M059J (cell line): ENCODE data around the gene SGSH. TPM values are rescaled to one million over a fixed set of nuclear protein-coding genes. Genes with fewer than 3 reads are reported as not detected.
"Not testable (repeated sequence)": the region's sequence is repeated elsewhere in the genome, so short reads cannot be mapped to it uniquely, and the experiment has no call there.

Source experiments
- DNase-seq: peaks from one replicate; pipeline ENCODE4 v3.0.0-alpha.2; 2012; ENCODE audit warnings: low read depth
- total RNA-seq: library from RNA; depleted of rRNA; stranded (reverse); fragments of >200 nt; shearing (Covaris generic); gene quantifications from 2 replicates; pipeline ENCODE4 v1.2.3, GENCODE V29; 2014

SGSH gene
- total RNA-seq, 1 experiment from 2014 or later: 34.6 TPM

DNA sequence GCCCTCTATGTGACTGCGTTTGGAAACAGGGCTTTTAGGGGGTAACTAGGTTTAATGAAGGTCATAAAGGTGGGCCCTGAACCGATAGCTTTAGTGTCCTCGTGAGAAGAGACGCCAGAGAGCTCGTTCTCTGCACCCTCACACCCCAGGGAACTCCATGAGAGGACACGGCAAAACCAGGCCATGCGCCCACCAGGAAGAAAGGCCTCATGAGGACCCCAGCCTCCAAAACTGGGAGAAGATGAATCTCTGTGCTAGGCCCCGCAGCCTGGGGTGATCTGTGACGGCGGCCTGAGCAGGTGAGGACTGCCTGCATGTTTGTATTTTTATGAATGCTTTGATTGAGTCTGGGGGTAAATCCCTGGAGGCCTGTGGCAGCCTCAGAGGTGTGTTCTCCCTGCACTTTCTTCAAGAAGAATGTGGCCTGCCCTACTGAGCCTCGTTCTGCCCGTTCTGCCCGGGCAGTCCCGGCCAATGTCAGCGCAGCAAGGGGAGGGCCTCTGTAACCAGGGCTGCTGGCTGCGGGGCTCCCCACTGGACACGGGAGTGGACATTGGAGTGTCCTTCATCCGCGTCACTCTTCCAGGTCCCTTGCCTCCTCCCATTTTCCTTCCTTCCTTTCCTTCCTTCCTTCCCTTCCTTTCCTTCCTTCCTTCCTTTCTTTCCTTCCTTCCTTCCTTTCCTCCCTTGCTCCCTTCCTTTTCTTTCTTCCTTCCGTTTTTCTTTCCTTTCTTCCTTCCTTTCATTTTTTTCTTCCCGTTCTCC lies 33.7 kb upstream of the SGSH start:
- DNase-seq: no peak

DNA sequence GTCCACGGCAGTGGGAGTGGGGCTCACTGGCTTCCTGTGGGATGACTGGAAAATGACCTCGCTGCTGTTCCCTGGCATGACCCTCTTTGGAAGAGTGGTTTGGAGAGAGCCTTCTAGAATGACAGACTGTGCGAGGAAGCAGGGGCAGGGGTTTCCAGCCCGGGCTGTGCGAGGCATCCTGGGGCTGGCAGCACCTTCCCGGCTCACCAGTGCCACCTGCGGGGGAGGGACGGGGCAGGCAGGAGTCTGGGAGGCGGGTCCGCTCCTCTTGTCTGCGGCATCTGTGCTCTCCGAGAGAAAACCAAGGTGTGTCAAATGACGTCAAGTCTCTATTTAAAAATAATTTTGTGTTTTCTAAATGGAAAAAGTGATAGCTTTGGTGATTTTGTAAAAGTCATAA lies 32.7 kb upstream of the SGSH start:
- no peak for DNase-seq

DNA sequence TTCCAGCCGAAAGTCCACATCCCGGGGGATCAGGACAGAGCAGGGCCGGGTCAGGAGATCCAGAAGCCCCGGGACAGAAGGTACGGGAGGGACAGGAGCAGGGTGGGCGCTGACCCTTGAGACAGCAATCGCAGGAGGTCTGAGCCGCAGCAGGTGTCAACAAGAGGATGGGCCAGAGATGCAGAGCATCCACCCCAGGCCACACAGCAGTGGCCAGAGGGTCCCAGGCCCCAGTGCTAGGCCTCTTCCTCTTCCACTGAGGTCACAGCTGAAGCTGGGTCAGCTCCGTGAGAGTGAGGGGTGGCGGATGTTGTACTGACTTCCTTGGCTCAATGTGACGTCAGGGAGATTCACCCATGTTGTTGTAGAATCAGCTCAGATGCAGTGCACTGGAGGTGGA lies 31.8 kb upstream of the SGSH start:
- DNase-seq: no peak

DNA sequence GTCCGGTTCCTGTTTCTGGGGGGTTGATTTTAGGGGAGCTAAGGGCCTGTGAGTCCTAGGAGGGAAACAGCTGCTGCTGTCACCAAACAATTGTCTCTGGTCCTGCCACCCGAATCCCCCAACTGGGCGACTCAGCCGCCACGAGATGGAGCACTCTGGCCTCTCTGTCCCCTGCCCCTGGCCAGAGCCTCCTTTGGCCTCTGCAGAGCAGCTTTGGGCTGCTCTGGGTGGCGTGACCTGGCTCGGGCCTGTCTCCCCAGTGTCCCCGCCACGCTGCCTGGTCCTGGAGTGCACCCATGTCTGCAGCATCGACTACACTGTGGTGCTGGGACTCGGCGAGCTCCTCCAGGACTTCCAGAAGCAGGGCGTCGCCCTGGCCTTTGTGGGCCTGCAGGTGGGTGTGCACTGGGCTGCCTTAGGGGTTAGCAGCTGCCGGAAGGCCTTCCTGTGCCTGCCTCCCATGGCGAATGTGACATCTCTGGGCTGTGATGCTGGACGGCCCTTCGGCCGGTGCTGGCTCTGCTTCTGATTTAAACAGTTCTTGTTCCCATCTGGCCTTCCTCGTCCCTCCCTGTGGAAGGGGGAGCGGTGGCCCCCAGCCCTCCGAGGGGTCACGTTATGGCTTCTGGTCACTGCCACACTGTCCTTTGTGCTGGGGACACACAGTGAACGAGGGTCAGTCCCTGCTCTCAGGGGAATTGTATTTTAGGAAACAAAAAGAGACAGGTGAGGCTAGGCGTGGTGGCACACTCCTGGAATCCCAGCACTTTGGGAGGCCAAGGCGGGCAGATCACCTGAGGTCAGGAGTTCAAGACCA lies 29.0 kb upstream of the SGSH start:
- no peak for DNase-seq

DNA sequence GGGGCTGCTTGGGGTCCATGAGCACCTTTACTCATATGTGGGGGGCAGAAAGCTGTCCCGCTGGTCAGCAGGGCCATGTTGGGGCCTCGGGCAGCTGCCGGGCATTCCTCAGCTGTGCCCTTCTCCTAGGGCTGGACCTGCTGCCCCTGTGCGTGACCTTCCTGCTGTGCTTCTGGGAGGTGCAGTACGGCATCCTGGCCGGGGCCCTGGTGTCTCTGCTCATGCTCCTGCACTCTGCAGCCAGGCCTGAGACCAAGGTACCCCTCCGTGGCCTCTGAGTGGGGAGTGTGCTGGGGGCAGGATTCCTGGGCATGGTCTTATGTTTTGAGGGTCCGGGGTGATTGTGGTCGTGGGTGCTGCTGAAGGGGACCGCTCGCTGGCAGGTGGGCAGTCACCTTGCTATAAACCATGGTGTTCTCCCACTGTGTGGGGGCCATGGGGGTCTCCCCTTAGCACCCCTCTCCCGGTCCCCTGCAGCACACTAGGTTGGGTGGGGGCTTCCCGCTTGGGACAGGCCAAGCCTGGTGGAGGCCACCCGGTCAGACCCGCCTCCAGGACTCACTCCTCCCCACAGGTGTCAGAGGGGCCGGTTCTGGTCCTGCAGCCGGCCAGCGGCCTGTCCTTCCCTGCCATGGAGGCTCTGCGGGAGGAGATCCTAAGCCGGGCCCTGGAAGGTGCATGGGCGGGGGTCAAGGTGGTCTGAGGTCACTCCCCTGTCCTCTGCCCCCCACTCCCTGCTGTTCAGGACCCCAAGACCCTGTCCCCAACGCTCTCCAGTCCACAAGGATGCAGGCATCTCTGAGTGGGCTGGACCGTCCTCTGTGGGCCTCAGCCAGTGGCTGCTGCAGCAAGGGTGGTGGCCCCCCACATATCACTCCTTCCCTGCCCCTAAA lies 28.1 kb upstream of the SGSH start:
- DNase-seq: no peak

DNA sequence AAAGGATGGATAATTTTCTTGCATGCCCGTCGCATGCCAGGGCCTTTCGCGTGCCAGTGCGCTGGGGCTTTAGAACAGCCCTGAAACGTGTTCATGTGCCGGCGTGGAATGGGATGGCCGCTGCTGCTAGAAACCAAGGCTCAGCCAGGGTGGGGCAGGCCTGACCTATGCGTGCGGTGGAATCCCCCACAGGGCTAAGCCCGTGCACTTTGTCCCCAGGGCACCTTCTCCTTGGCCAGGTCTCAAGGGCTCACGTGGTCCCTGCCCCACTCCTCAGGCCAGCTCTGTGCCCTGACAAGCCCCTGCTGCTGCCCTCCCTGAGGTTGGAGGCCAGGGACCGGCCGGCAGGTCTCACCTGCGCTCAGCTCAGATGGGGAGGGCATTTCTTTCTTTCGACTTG lies 27.4 kb upstream of the SGSH start:
- no peak for DNase-seq

DNA sequence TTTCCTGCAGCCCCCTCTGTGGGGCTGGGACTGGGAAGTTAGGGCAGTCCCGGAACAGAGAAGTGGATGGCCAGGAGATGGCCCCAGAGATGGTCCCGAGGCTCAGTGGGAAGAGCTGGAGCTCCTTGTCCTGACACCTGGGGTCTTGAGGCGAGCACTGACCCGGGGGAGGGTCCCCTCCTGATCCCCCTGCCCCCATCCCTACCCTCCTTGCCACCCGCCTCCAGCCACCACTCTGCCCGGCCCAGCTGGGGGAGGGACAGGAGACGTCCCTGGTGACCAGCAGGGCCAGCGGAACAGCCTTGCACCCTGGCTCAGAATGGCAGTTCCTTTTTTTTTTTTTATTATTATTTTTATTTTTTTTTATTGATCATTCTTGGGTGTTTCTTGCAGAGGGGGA lies 26.6 kb upstream of the SGSH start:
- no peak for DNase-seq

DNA sequence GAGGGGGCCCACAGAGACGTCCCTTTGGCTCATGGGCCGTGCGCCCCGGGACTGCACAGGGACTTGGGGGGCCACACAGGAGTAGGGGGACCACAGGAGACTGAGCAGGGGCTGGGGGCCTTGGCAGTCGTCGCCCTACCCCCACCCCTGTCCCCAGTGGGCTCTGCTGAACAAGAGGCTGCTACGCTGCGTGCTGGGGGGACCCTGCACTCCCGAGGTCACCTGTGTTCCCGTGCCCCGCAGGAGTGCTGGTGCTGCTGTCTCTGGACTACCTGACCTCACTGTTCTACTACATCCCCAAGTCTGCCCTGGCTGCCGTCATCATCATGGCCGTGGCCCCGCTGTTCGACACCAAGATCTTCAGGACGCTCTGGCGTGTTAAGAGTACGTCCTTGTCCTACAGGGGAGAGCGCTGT lies 26.1 kb upstream of the SGSH start:
- DNase-seq: no peak

DNA sequence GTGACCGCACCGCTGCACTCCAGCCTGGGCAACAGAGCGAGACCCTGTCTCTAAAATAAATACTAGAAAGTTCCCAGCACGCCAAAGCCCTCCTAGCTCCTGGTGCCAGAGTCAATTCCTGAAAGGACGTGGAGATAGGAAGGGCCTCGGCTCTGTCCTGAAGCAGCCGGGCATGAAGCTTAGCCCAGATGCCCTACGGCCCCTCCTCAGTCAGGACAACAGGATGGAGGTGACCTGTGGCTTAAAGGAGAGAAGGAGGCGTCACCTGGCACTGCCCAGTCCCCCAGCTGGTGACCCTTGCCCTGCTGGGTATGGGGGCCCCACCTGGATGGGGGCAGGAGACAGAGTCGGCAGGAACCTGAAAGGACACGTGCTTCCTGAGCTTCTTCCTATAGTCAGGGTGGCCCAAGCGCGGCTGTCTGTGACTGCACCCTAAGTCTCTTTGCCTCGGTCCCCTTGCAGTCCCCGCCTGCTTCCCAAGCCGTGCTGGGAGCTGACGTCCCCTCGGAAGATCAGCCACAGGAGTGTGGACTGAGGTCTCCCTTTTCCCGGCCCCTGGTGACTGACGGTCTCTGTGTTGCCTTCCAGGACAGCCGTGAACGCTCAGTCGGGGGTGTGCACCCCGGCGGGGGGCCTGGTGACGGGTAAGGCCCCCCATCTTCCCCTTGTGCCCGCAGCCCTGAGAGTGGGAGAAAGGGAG lies 25.6 kb upstream of the SGSH start:
- no peak for DNase-seq

DNA sequence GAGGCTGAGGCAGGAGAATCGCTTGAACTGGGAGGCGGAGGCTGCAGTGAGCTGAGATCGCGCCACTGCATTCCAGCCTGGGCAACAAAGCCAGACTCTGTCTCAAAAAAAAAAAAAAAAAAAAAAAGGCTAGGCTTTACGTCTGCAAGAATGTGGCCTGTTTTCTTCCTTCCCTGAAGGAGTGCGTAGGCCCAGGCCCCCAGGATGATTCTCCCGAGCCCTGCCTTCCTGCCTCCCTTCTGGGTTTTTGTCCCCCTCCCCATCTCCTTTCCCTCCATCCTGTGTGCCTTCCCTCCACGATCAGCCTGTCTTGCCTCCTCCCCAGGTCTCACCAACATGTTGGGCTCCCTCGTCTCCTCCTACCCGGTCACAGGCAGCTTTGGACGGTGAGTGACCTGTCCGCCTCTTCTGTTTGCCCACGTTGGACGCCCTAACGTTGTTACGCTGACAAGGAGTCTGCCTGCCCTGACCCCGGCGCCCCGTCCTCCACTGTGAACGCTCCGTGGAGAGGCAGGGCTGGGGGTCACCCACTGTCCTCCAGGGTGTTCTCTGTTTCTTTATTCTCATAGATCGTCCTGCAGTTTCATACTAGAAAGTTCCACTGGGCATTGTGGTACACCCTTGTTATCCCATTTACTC lies 24.9 kb upstream of the SGSH start:
- no peak for DNase-seq

DNA sequence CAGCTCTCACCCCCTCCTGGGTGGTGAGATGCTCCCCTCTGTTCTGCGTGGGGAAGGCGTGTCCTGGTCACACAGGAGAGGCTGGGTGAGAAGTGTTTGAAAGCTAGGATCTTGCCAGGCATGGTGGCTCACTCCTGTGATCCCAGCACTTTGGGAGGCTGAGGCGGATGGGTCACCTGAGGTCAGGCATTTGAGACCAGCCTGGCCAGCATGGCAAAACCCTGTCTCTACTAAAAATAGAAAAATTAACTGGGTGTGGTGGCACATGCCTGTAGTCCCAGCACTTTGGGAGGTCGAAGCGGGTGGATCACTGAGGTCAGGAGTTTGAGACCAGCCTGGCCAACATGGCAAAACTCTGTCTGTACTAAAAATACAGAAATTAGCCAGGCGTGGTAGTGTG lies 24.3 kb upstream of the SGSH start:
- DNase-seq: not testable (repeated sequence)

DNA sequence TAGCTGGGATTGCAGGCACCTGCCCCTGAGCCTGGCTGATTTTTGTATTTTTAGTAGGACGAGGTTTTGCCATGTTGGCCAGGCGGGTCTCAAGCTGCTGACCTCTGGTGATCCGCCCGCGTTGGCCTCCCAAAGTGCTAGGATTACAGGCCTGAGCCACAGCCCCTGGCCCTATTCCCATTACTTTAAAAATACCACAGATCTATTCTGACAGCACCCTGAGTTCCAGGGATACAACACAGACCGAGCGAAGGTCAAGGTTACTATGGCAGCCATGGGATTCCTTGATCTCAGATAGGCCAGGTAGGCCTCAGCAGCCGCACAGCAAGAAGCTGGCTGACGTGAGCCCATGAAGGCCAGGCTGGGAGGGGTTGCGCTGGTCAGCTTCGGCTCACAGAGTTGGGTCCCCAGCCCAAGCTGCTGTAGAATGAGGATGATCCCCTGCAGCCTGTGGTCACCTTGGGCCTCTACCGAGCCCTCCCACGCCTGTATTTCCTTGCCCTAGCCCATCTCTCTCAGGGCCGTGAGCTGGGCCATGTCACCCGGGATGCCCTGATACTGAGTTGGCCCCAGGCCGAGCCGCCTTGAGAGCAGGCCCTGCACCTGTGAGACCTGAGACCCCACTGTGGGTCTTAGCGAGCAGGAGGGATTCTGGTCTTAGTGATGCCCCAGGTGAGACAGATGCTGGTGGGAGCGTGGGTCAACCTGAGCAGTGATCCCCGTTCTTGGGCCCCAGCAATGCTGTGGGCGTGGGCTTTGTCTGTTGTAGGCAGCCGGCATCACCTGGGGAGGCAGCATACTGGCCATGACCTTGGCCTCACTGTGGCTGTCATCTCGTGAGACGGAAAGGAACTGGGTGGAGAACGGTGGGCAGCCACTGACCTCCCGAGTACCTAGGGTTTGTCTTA lies 23.6 kb upstream of the SGSH start:
- DNase-seq: no peak

DNA sequence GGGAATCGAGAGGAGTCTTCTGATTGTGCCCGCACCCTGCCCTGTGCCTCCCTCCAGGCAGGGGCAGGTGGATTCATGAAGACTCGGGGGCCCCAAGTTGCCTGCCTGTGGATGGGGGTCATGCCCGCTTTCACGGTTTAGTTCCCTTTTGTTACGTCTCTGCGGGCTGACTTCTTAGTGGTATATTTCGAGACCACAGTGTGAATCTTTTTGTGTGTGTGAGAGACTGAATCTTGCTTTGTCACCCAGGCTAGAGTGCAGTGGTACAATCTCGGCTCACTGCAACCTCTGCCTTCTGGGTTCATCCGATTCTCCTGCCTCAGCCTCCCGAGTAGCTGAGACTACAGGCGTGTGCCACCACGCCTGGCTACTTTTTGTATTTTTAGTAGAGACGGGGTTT lies 22.4 kb upstream of the SGSH start:
- no peak for DNase-seq

DNA sequence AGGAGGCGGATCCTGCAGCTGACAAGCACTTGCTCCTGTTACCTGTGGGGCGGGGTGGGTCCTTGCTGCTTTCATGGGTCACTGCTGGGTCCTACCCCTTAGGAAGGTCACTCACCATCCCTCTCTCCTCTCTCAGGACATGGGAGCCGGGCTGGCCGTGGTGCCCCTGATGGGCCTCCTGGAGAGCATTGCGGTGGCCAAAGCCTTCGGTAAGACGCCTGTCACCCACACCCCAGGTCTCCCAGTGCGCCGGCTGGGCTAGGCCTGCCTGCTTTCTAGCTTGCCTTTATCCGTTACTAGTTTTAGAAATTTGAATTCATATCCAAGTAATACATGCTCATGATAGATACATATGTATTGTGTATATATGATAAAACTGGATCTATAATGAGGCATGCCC lies 17.3 kb upstream of the SGSH start:
- no peak for DNase-seq

DNA sequence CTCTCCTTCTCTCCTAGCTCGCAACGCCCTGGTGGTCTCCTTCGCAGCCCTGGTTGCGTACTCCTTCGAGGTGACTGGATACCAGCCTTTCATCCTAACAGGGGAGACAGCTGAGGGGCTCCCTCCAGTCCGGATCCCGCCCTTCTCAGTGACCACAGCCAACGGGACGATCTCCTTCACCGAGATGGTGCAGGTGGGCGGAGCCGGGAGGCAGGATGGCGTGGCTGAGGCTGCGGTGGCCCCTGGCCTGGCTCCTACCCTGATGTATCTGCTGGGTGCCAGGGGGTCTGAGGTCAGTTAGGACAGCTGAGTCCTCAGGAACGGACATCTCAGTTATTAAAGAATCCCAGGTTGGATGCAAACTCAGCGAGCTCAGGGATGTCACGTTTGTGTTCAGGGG lies 16.8 kb upstream of the SGSH start:
- DNase-seq: no peak

DNA sequence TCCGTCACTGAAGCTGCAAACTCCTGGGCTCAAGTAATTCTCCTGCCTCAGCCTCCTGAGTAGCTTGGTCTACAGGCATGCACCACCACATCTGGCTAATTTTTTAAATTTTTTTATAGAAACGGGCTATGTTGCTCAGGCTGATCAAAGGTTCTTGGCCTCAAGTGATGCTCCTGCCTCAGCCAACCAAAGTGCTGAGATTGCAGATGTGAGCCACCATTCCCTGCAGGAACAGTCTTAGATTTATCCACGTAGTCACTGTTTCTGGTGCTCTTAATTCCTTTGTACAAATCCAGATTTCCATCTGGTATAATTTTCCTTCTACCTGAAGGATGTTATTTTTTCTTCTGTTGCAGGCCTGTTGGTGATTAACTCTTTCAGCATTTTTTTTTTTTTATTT lies 13.1 kb upstream of the SGSH start:
- DNase-seq: no peak

DNA sequence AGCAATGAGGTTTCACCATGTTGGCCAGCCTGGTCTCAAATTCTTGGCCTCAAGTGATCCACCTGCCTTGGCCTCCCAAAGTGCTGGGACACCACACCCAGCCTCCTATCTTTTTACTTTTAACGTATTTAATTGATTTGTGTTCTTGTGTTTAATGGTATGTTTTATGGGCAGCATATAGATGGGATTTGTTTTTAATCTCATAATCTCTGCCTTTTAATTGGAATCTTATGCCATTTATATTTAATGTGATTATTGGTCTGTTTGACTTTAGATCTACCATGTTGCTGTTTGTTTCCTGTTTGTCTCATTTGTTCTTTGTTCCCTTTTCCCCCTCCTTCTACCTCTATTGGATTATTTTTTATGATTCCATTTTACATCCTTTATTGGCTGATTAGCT lies 12.3 kb upstream of the SGSH start:
- DNase-seq: no peak

DNA sequence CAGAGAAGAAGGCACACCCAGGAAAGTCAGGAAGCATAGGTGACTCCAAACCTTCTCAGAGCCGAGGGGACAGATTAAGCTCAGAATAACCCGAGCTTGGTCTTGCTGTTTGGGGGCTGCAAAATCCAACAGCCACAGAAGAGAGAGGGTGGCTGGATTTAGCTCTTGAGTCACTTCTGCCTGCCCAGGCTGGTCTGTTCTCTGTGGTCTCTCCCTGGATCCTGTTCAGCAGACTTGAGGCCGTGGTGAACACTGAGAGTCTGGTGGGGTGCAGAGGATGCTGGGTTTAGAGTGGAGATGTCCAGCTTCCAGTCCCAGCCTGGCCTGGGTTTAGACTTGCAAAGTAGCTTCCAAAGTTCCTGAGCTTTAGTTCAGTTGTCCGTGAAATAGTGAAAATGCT lies 8.9 kb upstream of the SGSH start:
- DNase-seq: no peak

DNA sequence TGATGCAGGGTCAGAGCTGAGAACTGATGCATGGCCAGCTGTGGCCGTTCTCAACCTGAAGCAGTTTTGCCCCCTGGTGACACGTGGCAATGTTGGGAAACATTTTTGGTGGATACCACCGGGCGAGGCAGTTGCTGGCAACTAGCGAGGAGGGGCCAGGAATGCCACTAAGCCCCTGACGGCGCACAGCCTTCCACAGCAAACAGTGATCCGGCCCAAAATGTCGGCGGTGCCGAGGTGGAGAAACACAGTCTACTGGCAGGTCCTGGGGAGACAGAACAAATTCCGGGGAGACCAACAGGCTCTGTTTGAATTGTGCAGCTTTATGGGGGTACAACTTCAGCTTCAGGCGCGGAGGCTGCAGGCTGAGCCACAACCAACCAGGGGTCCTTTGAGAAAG lies 8.3 kb upstream of the SGSH start:
- no peak for DNase-seq

DNA sequence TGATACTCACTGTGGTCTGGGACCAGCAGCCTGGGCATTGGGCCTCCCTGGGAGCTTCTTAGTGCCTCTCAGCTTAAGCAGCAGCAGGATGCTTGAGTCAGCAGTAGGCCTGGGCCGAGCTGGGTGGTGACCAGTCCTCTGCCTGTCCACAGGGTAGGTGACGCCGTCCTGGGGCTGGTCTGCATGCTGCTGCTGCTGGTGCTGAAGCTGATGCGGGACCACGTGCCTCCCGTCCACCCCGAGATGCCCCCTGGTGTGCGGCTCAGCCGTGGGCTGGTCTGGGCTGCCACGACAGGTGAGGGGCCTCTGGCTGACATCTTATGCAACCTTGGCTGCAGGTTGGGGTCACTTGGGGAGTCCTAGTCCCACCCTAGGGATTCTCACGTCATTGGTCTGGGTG lies 7.5 kb upstream of the SGSH start:
- DNase-seq: no peak
